ENCODE data around the gene ZNF383.
"Not testable (repeated sequence)": the region's sequence is repeated elsewhere in the genome, so short reads cannot be mapped to it uniquely, and the experiment has no call there.

GRCh38 chr19:37280656-37281055 is 62.6 kb downstream of the ZNF383 start:
- not testable (repeated sequence) for TF ChIP-seq SUZ12 (IDR thresholded peaks at IDR 0.05; ENCODE audit: extremely low read depth, insufficient read depth, insufficient read length); YY1 (IDR thresholded peaks at IDR 0.05; ENCODE audit: insufficient read depth, insufficient read length)
